Keratinocyte (primary cell): ENCODE measurements around the gene IFI27. TPM values are rescaled to one million over a fixed set of nuclear protein-coding genes. Genes with fewer than 3 reads are reported as not detected.

Source experiments
- DNase-seq: peaks from one replicate; pipeline ENCODE4 v3.0.0-alpha.2; 2011; ENCODE audit warnings: low read depth, missing footprints, low spot score
- FAIRE-seq: peaks from 2 replicates; lab custom pipeline; 2011; peaks lifted over from hg19 to GRCh38; lab: Jason Lieb, UNC
- H2AFZ ChIP-seq: 2 replicates; pipeline ENCODE4 v1.6.0; 2012; ENCODE audit warnings: low read length, control low read depth, inconsistent platforms; ENCODE audit not compliant: control insufficient read depth
- H3K27ac ChIP-seq: 2 replicates; pipeline ENCODE4 v1.5.1; 2011; ENCODE audit warnings: low read length; ENCODE audit not compliant: control insufficient read depth, insufficient read depth
- H3K27me3 ChIP-seq: 3 replicates; pipeline ENCODE4 v1.6.0; 2011; ENCODE audit warnings: low read length; ENCODE audit not compliant: control insufficient read depth, insufficient read depth; ENCODE audit errors: extremely low read depth
- H3K36me3 ChIP-seq, 2 experiments: 2 replicates in 1 of 2; 3 replicates in 1 of 2; pipeline ENCODE4 v1.5.1; 2011; ENCODE audit warnings: low read length in 2 of 2, mild to moderate bottlenecking in 1 of 2; ENCODE audit not compliant: control insufficient read depth in 2 of 2, insufficient read depth in 2 of 2; ENCODE audit errors: extremely low read depth in 1 of 2
- H3K4me1 ChIP-seq: 3 replicates; pipeline ENCODE4 v1.5.1; 2011; ENCODE audit warnings: low read length; ENCODE audit not compliant: control insufficient read depth, insufficient read depth; ENCODE audit errors: extremely low read depth
- H3K4me2 ChIP-seq: 3 replicates; pipeline ENCODE4 v1.6.0; 2011; ENCODE audit warnings: low read depth, low read length; ENCODE audit not compliant: control insufficient read depth, insufficient read depth; ENCODE audit errors: extremely low read depth
- H3K4me3 ChIP-seq, 3 experiments: fragments of 200-600 bp in 1 of 3; sonication (generic) in 1 of 3; 2 replicates in 2 of 3; 3 replicates in 1 of 3; pipeline ENCODE4 v1.5.1; 2011 to 2016; ENCODE audit warnings: low read length in 3 of 3, mild to moderate bottlenecking in 3 of 3, control low read depth in 2 of 3, inconsistent platforms in 1 of 3, low read depth in 1 of 3, mixed read lengths in 1 of 3, mixed run types in 1 of 3, moderate library complexity in 1 of 3; ENCODE audit not compliant: control insufficient read depth in 2 of 3, insufficient read depth in 2 of 3; ENCODE audit errors: extremely low read depth in 1 of 3
- H3K79me2 ChIP-seq: 2 replicates; pipeline ENCODE4 v1.6.0; 2012; ENCODE audit warnings: low read length; ENCODE audit not compliant: control insufficient read depth, insufficient read depth
- H3K9ac ChIP-seq: 3 replicates; pipeline ENCODE4 v1.6.0; 2011; ENCODE audit warnings: low read length; ENCODE audit not compliant: control insufficient read depth, insufficient read depth; ENCODE audit errors: extremely low read depth
- H3K9me1 ChIP-seq: 3 replicates; pipeline ENCODE4 v1.6.0; 2011; ENCODE audit warnings: low read length; ENCODE audit not compliant: control insufficient read depth, insufficient read depth; ENCODE audit errors: extremely low read depth
- H3K9me3 ChIP-seq: 2 replicates; pipeline ENCODE4 v1.5.1; 2012; ENCODE audit warnings: low read depth, low read length; ENCODE audit not compliant: control insufficient read depth
- H4K20me1 ChIP-seq: 3 replicates; pipeline ENCODE4 v1.6.0; 2011; ENCODE audit warnings: low read length; ENCODE audit not compliant: control insufficient read depth, insufficient read depth; ENCODE audit errors: extremely low read depth
- EZH2 ChIP-seq: IDR thresholded peaks from one replicate; pipeline ENCODE4 v1.6.1; 2012; ENCODE audit warnings: inconsistent platforms, mild to moderate bottlenecking, low read length, moderate library complexity
- dilution Hi-C: fragments of 300-500 bp; cut with MboI; formaldehyde crosslinking; loops from one replicate; pipeline ENCODE4 v1.7.0; 2020; ENCODE audit warnings: low sequenced_read_pairs; ENCODE audit not compliant: extremely low pct_ligation_motif_present
- polyA plus RNA-seq, 5 experiments: library from polyadenylated mRNA; depleted of rRNA in 3 of 5; stranded (reverse) in 3 of 5; stranded (forward) in 1 of 5; unstranded in 1 of 5; fragments of >200 nt; gene quantifications; 1 replicate in 1 of 5; 2 replicates in 3 of 5; 3 replicates in 1 of 5; pipeline versions ENCODE4 v1.2.1 to v1.2.3, GENCODE V29; 2011 to 2012; ENCODE audit warnings: missing spikeins in 2 of 5, low read depth in 1 of 5, low replicate concordance in 1 of 5
- TF ChIP-seq, protein P1 (sequence below), 3 experiments: IDR thresholded peaks in 1 of 3; conservative IDR thresholded peaks in 1 of 3; optimal IDR thresholded peaks in 1 of 3; 2 replicates in 2 of 3; 3 replicates in 1 of 3; pipeline versions ENCODE3 to v1.5.1; 2011; ENCODE audit warnings: low read length in 3 of 3, mild to moderate bottlenecking in 3 of 3, moderate library complexity in 2 of 3, control low read depth in 1 of 3, inconsistent platforms in 1 of 3; ENCODE audit not compliant: insufficient read depth in 2 of 3; ENCODE audit errors: extremely low read depth in 1 of 3

Gene IFI27
- polyA plus RNA-seq, 1 donor (not counting 4 experiments of a cell fraction or from before 2014, with no cell fraction given) = 1,132 TPM

DNA sequence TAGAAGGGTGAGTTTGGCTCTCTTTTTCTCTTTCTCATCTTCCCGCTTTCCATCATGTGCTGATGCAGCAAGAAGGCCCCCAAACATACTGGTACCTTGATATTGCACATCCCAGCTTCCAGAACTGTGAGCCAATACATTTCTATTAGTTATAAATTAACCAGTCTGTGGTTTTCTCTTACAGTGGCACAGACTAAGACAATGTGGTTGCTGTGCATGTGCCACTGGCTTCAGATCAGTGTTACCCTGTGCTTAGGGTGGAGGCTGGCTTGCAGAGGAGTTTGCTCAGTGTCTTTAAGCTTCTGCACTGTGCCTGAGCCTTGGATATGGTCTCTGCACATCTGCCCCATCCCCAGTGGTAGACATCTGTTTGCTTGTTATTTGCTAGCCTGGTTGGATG is 13.3 kb downstream of the IFI27 start:
- Histone ChIP-seq H3K27ac (no peak overlapping the region), H3K4me3 (no peak overlapping the region), H3K9ac (no peak overlapping the region), H3K4me2 (no peak overlapping the region), H3K9me3 (no peaks in the 10 kb centered on the region), H2AFZ (no peak overlapping the region), H4K20me1 (no peaks in the 10 kb centered on the region), H3K9me1 (no peaks in the 10 kb centered on the region), H3K36me3 (peaks cover 0 to 12% of the 10 kb centered on the region in 2 experiments), H3K4me1 (peaks cover 7% of the 10 kb centered on the region), H3K79me2 (no peaks in the 10 kb centered on the region), H3K27me3 (no peaks in the 10 kb centered on the region)
- no peak for DNase-seq
- FAIRE-seq = no peak
- TF ChIP-seq, protein P1, sequence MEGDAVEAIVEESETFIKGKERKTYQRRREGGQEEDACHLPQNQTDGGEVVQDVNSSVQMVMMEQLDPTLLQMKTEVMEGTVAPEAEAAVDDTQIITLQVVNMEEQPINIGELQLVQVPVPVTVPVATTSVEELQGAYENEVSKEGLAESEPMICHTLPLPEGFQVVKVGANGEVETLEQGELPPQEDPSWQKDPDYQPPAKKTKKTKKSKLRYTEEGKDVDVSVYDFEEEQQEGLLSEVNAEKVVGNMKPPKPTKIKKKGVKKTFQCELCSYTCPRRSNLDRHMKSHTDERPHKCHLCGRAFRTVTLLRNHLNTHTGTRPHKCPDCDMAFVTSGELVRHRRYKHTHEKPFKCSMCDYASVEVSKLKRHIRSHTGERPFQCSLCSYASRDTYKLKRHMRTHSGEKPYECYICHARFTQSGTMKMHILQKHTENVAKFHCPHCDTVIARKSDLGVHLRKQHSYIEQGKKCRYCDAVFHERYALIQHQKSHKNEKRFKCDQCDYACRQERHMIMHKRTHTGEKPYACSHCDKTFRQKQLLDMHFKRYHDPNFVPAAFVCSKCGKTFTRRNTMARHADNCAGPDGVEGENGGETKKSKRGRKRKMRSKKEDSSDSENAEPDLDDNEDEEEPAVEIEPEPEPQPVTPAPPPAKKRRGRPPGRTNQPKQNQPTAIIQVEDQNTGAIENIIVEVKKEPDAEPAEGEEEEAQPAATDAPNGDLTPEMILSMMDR (optimal IDR thresholded peaks at IDR 0.05 in 1 of 3, IDR thresholded peaks at IDR 0.05 in 1 of 3, conservative IDR thresholded peaks at IDR 0.05 in 1 of 3; ENCODE audit: extremely low read depth in 1 of 3, insufficient read depth in 2 of 3, low read length in 3 of 3) = no peak
- TF ChIP-seq EZH2 = no peak
- dilution Hi-C loops = no loop called here

DNA sequence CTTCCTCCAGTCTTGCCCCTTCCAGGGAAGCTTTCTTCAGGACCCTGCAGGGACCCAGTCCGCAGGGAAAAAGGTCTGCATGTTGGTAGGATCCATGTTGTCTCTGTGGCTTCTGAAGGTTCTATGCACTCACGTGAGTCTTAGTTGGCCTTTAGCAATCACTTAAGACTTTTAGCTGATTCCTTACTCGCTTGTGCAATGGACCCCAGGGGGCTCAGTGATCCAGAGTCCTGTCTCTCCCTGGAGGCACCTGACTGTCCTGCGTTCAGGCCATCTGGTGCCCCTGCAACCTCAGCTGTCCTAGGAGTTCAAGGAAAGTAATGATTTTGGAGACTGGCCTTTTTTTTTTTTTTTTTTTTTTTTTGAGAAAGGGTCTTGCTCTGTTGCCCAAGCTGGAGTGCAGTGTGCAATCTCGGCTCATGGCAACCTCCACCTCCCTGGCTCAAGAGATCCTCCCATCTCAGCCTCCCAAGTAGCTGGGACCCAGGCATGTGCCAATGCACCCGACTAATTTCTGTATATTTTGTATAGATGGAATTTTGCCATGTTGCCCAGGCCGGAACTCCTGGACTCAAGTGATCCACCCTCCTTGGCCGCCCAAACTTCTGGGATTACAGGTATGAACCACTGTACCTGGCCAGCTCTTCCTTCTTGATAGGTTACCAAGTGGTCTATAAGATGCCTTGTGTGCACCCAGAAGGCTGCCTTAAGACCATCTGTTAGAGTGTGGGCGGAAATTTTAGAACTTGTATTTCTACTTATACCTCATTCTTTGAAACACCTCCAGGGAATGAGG is 14.2 kb downstream of the IFI27 start:
- Histone ChIP-seq H3K4me2 (no peak overlapping the region), H3K27ac (no peak overlapping the region), H3K27me3 (no peaks in the 10 kb centered on the region), H3K9me3 (no peaks in the 10 kb centered on the region), H3K4me3 (no peak overlapping the region), H2AFZ (no peak overlapping the region), H3K79me2 (no peaks in the 10 kb centered on the region), H3K4me1 (peaks cover 9% of the 10 kb centered on the region), H3K36me3 (peaks cover 0 to 12% of the 10 kb centered on the region in 2 experiments), H3K9ac (no peak overlapping the region), H4K20me1 (no peaks in the 10 kb centered on the region), H3K9me1 (no peaks in the 10 kb centered on the region)
- TF ChIP-seq EZH2 = no peak
- TF ChIP-seq, protein P1 (optimal IDR thresholded peaks at IDR 0.05 in 1 of 3, IDR thresholded peaks at IDR 0.05 in 1 of 3, conservative IDR thresholded peaks at IDR 0.05 in 1 of 3; ENCODE audit: extremely low read depth in 1 of 3, insufficient read depth in 2 of 3, low read length in 3 of 3) = no peak
- no peak for FAIRE-seq
- dilution Hi-C loops = no loop called here
- no peak for DNase-seq
